Gastrocnemius medialis (tissue), 4 donors: Measurements from ENCODE around the gene IGF1R. TPM values are rescaled to one million over a fixed set of nuclear protein-coding genes. Genes with fewer than 3 reads are reported as not detected.
A peak's percentile ranks its signal among the peaks of the same experiment; 100 is the strongest.

Experiments
- ATAC-seq, 2 donors: fragments of 150-250 bp; one replicate each; pipeline ENCODE4 v1.9.1; 2016
- DNase-seq, 2 donors: peaks; one replicate each; pipeline ENCODE4 v3.0.0-alpha.2; 2019
- H3K27ac ChIP-seq, 4 donors: fragments of 200-600 bp; sonication (generic); 1 replicate in 1 of 4; 2 replicates in 3 of 4; pipeline ENCODE4 v1.5.1; 2016 to 2018; ENCODE audit warnings: mild to moderate bottlenecking in 2 of 4, moderate library complexity in 1 of 4
- H3K27me3 ChIP-seq, 3 donors: fragments of 200-600 bp; sonication (generic) in 2 of 3; 1 replicate in 1 of 3; 2 replicates in 2 of 3; pipeline versions ENCODE4 v1.5.1 to v1.6.0; 2016 to 2019; ENCODE audit warnings: mild to moderate bottlenecking in 1 of 3, moderate library complexity in 1 of 3
- H3K36me3 ChIP-seq, 2 donors: fragments of 200-600 bp; sonication (generic) in 1 of 2; one replicate each; pipeline ENCODE4 v1.5.1; 2017 to 2018
- H3K4me1 ChIP-seq, 2 donors: fragments of 200-600 bp; sonication (generic) in 1 of 2; one replicate each; pipeline ENCODE4 v1.5.1; 2016 to 2017; ENCODE audit warnings: mild to moderate bottlenecking in 2 of 2
- H3K4me3 ChIP-seq, 4 donors: fragments of 200-600 bp; sonication (generic) in 3 of 4; 1 replicate in 1 of 4; 2 replicates in 3 of 4; pipeline ENCODE4 v1.5.1; 2016 to 2019; ENCODE audit warnings: mild to moderate bottlenecking in 2 of 4
- H3K9me3 ChIP-seq, 3 donors: fragments of 200-600 bp; sonication (generic) in 2 of 3; 1 replicate in 1 of 3; 2 replicates in 2 of 3; pipeline ENCODE4 v1.5.1; 2016 to 2019
- CTCF ChIP-seq, 5 experiments: fragments of 450-650 bp in 3 of 5; fragments of 200-600 bp in 2 of 5; sonication (generic) in 2 of 5; IDR thresholded peaks in 4 of 5; conservative IDR thresholded peaks in 1 of 5; 1 replicate in 4 of 5; 2 replicates in 1 of 5; pipeline ENCODE4 v1.5.1; 2016 to 2019; ENCODE audit warnings: antibody characterized with exemption in 5 of 5, mild to moderate bottlenecking in 3 of 5, moderate library complexity in 3 of 5
- POLR2A ChIP-seq, 2 donors: fragments of 450-650 bp; IDR thresholded peaks; one replicate each; pipeline ENCODE4 v1.6.1; 2017; ENCODE audit warnings: antibody characterized with exemption in 2 of 2, mild to moderate bottlenecking in 2 of 2, moderate library complexity in 2 of 2
- in situ Hi-C, 4 donors: fragments of 200-750 bp; cut with MboI; loops; one replicate each; pipeline versions ENCODE4 v1.15.0 to v1.8.0; 2017; ENCODE audit warnings: low sequenced_read_pairs in 4 of 4
- intact Hi-C: fragments of 100-400 bp; cut with DNase I; formaldehyde crosslinking; loops from one replicate; pipeline ENCODE4 v1.15.1; 2023; ENCODE audit warnings: low total_unique reads
- total RNA-seq, 4 donors: library from RNA; depleted of rRNA; stranded (reverse); fragments of >200 nt; gene quantifications; one replicate each; pipeline versions ENCODE4 v1.1.0 to v1.2.3, GENCODE V29; 2016

The IGF1R gene
- total RNA-seq, 4 donors from 2014 or later: 10.1 to 50.4 (median 12.3) TPM

GRCh38 chr15:98806275-98806895 is 158.0 kb downstream of the IGF1R start:
- Histone ChIP-seq H3K27ac (no peak overlapping the region), H3K36me3 (no peaks in the 10 kb centered on the region), H3K9me3 (no peaks in the 10 kb centered on the region), H3K4me3 (no peak overlapping the region), H3K4me1 (peaks cover 8 to 23% of the 10 kb centered on the region in 2 donors), H3K27me3 (no peaks in the 10 kb centered on the region)
- no peak for DNase-seq
- in situ Hi-C loops: no loop called here
- no peak for TF ChIP-seq POLR2A (IDR thresholded peaks at IDR 0.05)
- TF ChIP-seq CTCF (IDR thresholded peaks at IDR 0.05 in 4 of 5, conservative IDR thresholded peaks at IDR 0.05 in 1 of 5): no peak
- intact Hi-C loops: no loop called here
- no peak for ATAC-seq

- ATAC-seq (peak in 1 of 2 donors; percentile 49), DNase-seq (no peak)
- H3K27me3 ChIP-seq: no peaks in the 10 kb centered on the region
- in situ Hi-C loops (no loop called here), intact Hi-C loops (no loop called here)
- H3K9me3 ChIP-seq: no peaks in the 10 kb centered on the region
- H3K4me1 ChIP-seq: peaks cover 7 to 19% of the 10 kb centered on the region in 2 donors
- H3K36me3 ChIP-seq: no peaks in the 10 kb centered on the region
- TF ChIP-seq CTCF (IDR thresholded peaks at IDR 0.05 in 4 of 5, conservative IDR thresholded peaks at IDR 0.05 in 1 of 5) (no peak), POLR2A (IDR thresholded peaks at IDR 0.05) (no peak)
- no peak overlapping the region for H3K4me3 ChIP-seq
- no peak overlapping the region for H3K27ac ChIP-seq
These were observed 158.9 kb downstream of the IGF1R start for GRCh38 chr15:98807262-98807661.

- H3K36me3 ChIP-seq: no peaks in the 10 kb centered on the region
- in situ Hi-C loops (no loop called here), intact Hi-C loops (no loop called here)
- no peak overlapping the region for H3K4me3 ChIP-seq
- TF ChIP-seq CTCF (IDR thresholded peaks at IDR 0.05 in 4 of 5, conservative IDR thresholded peaks at IDR 0.05 in 1 of 5) (no peak), POLR2A (IDR thresholded peaks at IDR 0.05) (no peak)
- no peaks in the 10 kb centered on the region for H3K9me3 ChIP-seq
- H3K27ac ChIP-seq: no peak overlapping the region
- H3K27me3 ChIP-seq: no peaks in the 10 kb centered on the region
- ATAC-seq: no peak
- H3K4me1 ChIP-seq: peaks cover 7 to 19% of the 10 kb centered on the region in 2 donors
- DNase-seq: no peak
These were observed 160.9 kb downstream of the IGF1R start for GRCh38 chr15:98809273-98809672.

- no peak for DNase-seq
- in situ Hi-C loops (no loop called here), intact Hi-C loops (no loop called here)
- Histone ChIP-seq H3K4me1 (peaks cover under 1 to 7% of the 10 kb centered on the region in 2 donors), H3K4me3 (no peak overlapping the region), H3K27me3 (no peaks in the 10 kb centered on the region), H3K9me3 (no peaks in the 10 kb centered on the region), H3K27ac (no peak overlapping the region), H3K36me3 (no peaks in the 10 kb centered on the region)
- no peak for TF ChIP-seq CTCF (IDR thresholded peaks at IDR 0.05 in 4 of 5, conservative IDR thresholded peaks at IDR 0.05 in 1 of 5)
- TF ChIP-seq POLR2A (IDR thresholded peaks at IDR 0.05): no peak
- no peak for ATAC-seq
These were observed 164.5 kb downstream of the IGF1R start for GRCh38 chr15:98812716-98813446.
